ENCODE data around the gene SART3.

DNA sequence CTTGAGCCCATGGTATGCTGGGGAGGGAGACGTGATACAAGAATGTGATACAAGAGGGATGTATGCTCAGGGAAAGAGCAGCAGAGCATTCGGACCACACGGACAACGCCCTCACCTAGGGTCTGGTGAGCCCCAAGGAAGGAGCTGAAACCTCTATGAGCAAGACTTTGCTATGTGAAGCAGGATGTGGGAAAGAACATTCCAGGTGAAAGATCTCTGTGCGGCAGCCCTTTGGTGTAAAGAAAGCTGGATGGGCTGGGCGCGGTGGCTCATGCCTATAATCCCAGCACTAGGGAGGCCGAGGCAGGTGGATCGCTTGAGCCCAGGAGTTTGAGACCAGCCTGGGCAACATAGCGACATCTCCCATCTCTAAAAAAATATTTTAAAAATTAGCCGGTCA lies 62.8 kb downstream of the SART3 start:
- TF ChIP-seq POLR2A (IDR thresholded peaks at IDR 0.05): no peak
- TF ChIP-seq, protein P1, sequence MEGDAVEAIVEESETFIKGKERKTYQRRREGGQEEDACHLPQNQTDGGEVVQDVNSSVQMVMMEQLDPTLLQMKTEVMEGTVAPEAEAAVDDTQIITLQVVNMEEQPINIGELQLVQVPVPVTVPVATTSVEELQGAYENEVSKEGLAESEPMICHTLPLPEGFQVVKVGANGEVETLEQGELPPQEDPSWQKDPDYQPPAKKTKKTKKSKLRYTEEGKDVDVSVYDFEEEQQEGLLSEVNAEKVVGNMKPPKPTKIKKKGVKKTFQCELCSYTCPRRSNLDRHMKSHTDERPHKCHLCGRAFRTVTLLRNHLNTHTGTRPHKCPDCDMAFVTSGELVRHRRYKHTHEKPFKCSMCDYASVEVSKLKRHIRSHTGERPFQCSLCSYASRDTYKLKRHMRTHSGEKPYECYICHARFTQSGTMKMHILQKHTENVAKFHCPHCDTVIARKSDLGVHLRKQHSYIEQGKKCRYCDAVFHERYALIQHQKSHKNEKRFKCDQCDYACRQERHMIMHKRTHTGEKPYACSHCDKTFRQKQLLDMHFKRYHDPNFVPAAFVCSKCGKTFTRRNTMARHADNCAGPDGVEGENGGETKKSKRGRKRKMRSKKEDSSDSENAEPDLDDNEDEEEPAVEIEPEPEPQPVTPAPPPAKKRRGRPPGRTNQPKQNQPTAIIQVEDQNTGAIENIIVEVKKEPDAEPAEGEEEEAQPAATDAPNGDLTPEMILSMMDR (IDR thresholded peaks at IDR 0.05): no peak
